ENCODE data around the gene MED15. TPM values are rescaled to one million over a fixed set of nuclear protein-coding genes. Genes with fewer than 3 reads are reported as not detected.

Gene MED15
- total and polyA plus RNA-seq, 2 of the 4 experiments (the other 2 are of a cell fraction) = 19.0 to 68.8 TPM

DNA sequence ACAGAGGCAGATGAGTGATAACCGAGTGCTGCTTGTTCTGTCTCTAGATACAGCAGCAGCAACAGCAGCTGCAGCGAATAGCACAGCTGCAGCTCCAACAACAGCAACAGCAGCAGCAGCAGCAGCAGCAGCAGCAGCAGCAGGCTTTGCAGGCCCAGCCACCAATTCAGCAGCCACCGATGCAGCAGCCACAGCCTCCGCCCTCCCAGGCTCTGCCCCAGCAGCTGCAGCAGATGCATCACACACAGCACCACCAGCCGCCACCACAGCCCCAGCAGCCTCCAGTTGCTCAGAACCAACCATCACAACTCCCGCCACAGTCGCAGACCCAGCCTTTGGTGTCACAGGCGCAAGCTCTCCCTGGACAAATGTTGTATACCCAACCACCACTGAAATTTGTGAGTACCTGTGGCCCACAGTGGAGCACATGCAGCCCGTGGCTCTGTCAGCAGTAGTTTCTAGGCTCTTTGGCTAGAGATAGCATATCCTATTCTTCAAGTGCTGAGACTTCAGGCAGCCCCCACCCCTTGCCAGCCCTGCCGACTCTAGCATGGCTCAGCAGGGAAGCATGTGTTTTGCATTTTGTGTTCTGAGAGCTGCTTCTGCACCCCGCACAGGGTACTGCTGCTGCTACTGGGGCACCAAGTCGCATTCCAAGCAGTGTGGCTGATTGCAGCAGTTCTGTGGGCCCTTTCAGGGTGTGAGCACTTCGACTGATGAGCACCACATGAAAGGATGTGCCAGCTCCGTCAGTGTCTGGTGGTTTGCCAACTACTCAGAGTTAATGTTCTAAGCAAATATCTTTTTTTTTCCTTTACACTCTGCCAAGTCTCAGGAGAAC lies 59.2 kb downstream of the MED15 start:
- peak overlapping the region; percentile 0 for H2AFZ ChIP-seq (replicated peaks; ENCODE audit: low read length, poor library complexity)
- H3K9ac ChIP-seq (ENCODE audit: low read depth, low read length) = no peak overlapping the region
- H3K36me3 ChIP-seq (ENCODE audit: control insufficient read depth, insufficient read depth, low read length) = peaks cover 57% of the 10 kb centered on the region
- in situ Hi-C loops (cut with MboI; ENCODE audit: low sequenced_read_pairs) (no loop called here), dilution Hi-C loops (cut with HindIII; ENCODE audit: low sequenced_read_pairs, unreplicated experiment) (no loop called here), intact Hi-C loops (cut with micrococcal nuclease) (loop anchor here (5.0 kb wide), 1 partner anchor 59 kb away; the partner anchor contains the start of gene MED15)
- H3K4me1 ChIP-seq (ENCODE audit: control insufficient read depth, insufficient read depth, low read length) = peaks cover 40% of the 10 kb centered on the region
- peak overlapping the region; percentile 40; the same call in 1 of the 2 replicates for H3K27ac ChIP-seq (ENCODE audit: insufficient read depth, low read length)
- TF ChIP-seq CEBPB (IDR thresholded peaks at IDR 0.05; ENCODE audit: low read depth, low read length) (peak; percentile 65; the same call in 1 of the 2 replicates), RFX5 (IDR thresholded peaks at IDR 0.05; ENCODE audit: low read depth, low read length) (no peak)
- H3K27me3 ChIP-seq (ENCODE audit: control insufficient read depth, insufficient read depth, low read length) = no peaks in the 10 kb centered on the region
- H4K91ac ChIP-seq (ENCODE audit: insufficient read depth, low read depth, low read length) = peak overlapping the region; percentile 21
- peak overlapping the region; percentile 65 for H3K23ac ChIP-seq (ENCODE audit: low read depth, low read length)
- H4K20me1 ChIP-seq (ENCODE audit: insufficient read depth, low read length) = peaks cover 72% of the 10 kb centered on the region
- H2BK20ac ChIP-seq (ENCODE audit: low read depth, low read length) = no peak overlapping the region
- H3K56ac ChIP-seq (ENCODE audit: extremely low read depth, insufficient read depth, low read length) = no peak overlapping the region; the same call in 1 of the 2 replicates
- H4K5ac ChIP-seq (ENCODE audit: low read depth, low read length) = no peak overlapping the region
- peak overlapping the region; percentile 39 for H3K14ac ChIP-seq (replicated peaks; ENCODE audit: low read depth, low read length)
- peak; percentile 30 for ATAC-seq (ENCODE audit: low read depth)
- no peak overlapping the region; the same call in 1 of the 2 replicates for H2AK5ac ChIP-seq (ENCODE audit: low read depth, low read length)
- no peak overlapping the region for H2BK120ac ChIP-seq (ENCODE audit: low read depth, low read length)
- H2AK9ac ChIP-seq (replicated peaks; ENCODE audit: low read depth, low read length, poor library complexity) = peak overlapping the region; percentile 83
- H3K4ac ChIP-seq (ENCODE audit: low read depth, low read length) = peak overlapping the region; percentile 31
- peak; percentile 82 for DNase-seq
- CTCF ChIA-PET = interaction anchor here (3.2 kb wide), 1 partner anchor 13 kb away, joined by 16 read pairs; no protein-coding TSS in a partner anchor
- no peak overlapping the region for H3K18ac ChIP-seq (ENCODE audit: low read depth, low read length)
- no peak overlapping the region for H3K4me2 ChIP-seq (ENCODE audit: low read depth, low read length)
- H3K4me3 ChIP-seq (ENCODE audit: insufficient read depth, low read depth, low read length) = no peak overlapping the region
- no TSS peak for BruUV-seq (replicated peaks)
- H3K79me1 ChIP-seq (ENCODE audit: low read depth in 1 of 2, low read length in 2 of 2) = peaks cover 33 to 90% of the 10 kb centered on the region in 2 experiments
- POLR2A ChIA-PET (ENCODE audit: unreplicated experiment) = interaction anchor here (1.2 kb wide), 1 partner anchor 58 kb away, joined by 3 read pairs; no protein-coding TSS in a partner anchor
- peak overlapping the region; percentile 68 for H2BK5ac ChIP-seq (ENCODE audit: low read depth, low read length, poor library complexity, severe bottlenecking)
- 73% methylated on average over 7 of the region's 14 CpGs; no CpG with 5 or more reads in 1 of the 2 experiments for WGBS, 2 experiments (ENCODE audit: extremely low coverage in 2 of 2, insufficient read length in 1 of 2)
- H3K9me3 ChIP-seq (ENCODE audit: control insufficient read depth, insufficient read depth, low read length) = no peaks in the 10 kb centered on the region
- no peak overlapping the region for H2BK15ac ChIP-seq (ENCODE audit: low read depth, low read length)
- peaks cover 44% of the 10 kb centered on the region for H3K9me1 ChIP-seq (ENCODE audit: insufficient read depth, low read length)
- peak overlapping the region in 1 of 2 experiments; percentile 22; a peak in 1 of 4 replicates for H4K8ac ChIP-seq (ENCODE audit: low read depth in 2 of 2, low read length in 2 of 2)

All from IMR-90 (cell line).